GM06990 (cell line): ENCODE data around the gene HOMER3.

Experiments
- DNase-seq: peaks from one replicate; pipeline ENCODE4 v3.0.0-alpha.2; 2011; ENCODE audit not compliant: insufficient read length; ENCODE audit errors: extremely low read depth
- H3K27me3 ChIP-seq: replicated peaks from 2 replicates; pipeline ENCODE4 v1.6.0; 2011; ENCODE audit warnings: low read length; ENCODE audit not compliant: control insufficient read depth, insufficient read depth
- H3K36me3 ChIP-seq: 2 replicates; pipeline ENCODE4 v1.5.1; 2011; ENCODE audit warnings: low read length; ENCODE audit not compliant: control insufficient read depth, insufficient read depth
- H3K4me3 ChIP-seq: replicated peaks from 2 replicates; pipeline ENCODE4 v1.5.1; 2011; ENCODE audit warnings: low read depth, mild to moderate bottlenecking, control low read depth, low read length
- CTCF ChIP-seq: IDR thresholded peaks from 2 replicates; pipeline ENCODE4 v1.5.1; 2011; ENCODE audit warnings: low read length, control low read depth, mild to moderate bottlenecking, inconsistent platforms; ENCODE audit not compliant: insufficient read depth, poor library complexity, severe bottlenecking

The HOMER3 gene

GRCh38 chr19:18984251-18984650 lies 43.2 kb upstream of the HOMER3 start:
- H3K4me3 ChIP-seq, result no peak overlapping the region
- no peak for DNase-seq
- no peaks in the 10 kb centered on the region for H3K36me3 ChIP-seq
- no peak for TF ChIP-seq CTCF
- H3K27me3 ChIP-seq, result peaks cover 2% of the 10 kb centered on the region; the same call in 1 of the 2 replicates

DNA sequence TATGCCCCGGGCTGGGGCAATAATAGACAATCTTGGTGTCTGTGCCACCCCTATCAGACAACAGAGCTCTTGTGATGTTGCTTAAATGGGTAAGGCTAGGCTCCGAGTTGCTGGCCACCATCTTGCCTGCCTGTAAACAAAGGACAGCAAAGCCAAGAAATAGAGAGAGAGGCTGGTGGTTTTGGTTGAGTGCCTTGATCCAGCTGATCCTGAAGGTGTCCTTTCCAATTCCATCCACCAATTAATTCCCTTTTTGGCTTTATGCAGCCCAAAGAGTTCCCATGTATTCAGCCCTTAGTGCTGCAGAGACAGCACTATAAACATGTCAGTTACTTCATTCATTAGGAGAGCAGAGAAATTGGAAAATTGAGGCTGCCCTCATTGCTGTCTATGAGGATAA lies 41.7 kb upstream of the HOMER3 start:
- DNase-seq, result no peak
- Histone ChIP-seq H3K36me3 (no peaks in the 10 kb centered on the region), H3K4me3 (no peak overlapping the region), H3K27me3 (peaks cover 2% of the 10 kb centered on the region; the same call in 1 of the 2 replicates)
- TF ChIP-seq CTCF, result no peak

DNA sequence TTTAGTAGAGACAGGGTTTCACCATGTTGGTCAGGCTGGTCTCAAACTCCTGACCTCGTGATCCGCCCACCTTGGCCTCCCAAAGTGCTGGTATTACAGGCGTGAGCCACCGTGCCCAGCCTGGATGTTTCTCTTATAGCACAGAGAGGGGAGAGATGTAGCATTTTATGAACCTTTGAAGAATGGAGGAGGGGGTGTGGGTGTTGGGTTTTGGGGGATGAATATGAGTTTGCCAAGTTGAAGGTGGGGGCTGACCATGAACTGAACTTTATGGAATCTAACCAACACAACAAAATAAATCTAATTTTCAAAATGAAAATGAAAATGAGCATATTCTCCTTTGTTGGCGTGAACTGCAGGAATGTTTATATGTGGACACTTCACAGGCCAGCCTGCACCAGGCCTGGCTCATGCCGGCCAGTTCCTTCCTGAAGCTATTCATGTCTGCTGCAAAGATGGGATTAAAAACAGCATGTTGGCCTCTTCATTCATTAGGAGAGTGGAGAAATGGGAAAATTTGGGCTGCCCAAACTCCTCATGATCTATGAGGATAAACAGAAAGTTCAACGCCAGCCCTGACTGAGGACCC lies 39.5 kb upstream of the HOMER3 start:
- TF ChIP-seq CTCF, result no peak
- no peak overlapping the region for H3K4me3 ChIP-seq
- H3K27me3 ChIP-seq, result peaks cover 2% of the 10 kb centered on the region; the same call in 1 of the 2 replicates
- H3K36me3 ChIP-seq, result no peaks in the 10 kb centered on the region
- DNase-seq, result no peak

- no peaks in the 10 kb centered on the region for H3K36me3 ChIP-seq
- H3K4me3 ChIP-seq, result no peak overlapping the region
- no peak for TF ChIP-seq CTCF
- no peaks in the 10 kb centered on the region; the same call in 1 of the 2 replicates for H3K27me3 ChIP-seq
- no peak for DNase-seq
Measured at GRCh38 chr19:18978616-18979015, 37.6 kb upstream of the HOMER3 start.

DNA sequence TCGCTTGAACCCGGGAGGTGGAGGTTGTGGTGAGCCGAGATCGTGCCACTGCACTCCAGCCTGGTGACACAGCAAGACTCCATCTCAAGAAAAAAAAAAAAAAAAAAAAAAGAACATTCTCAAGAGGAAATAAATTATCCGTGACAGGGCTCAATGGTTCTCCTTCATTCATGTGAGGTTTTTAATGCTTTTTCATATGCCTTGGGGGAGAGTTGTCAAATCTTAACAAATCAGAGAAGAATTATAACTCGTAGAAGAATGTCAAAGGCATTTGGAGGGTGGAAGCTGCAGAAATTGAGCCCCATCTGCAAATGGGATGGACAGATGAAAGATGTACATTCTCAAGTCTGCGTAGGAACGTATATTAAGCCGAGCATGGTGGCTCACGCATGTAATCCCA lies 34.9 kb upstream of the HOMER3 start:
- DNase-seq, result no peak
- Histone ChIP-seq H3K27me3 (no peaks in the 10 kb centered on the region; the same call in 1 of the 2 replicates), H3K36me3 (no peaks in the 10 kb centered on the region), H3K4me3 (no peak overlapping the region)
- TF ChIP-seq CTCF, result no peak

DNA sequence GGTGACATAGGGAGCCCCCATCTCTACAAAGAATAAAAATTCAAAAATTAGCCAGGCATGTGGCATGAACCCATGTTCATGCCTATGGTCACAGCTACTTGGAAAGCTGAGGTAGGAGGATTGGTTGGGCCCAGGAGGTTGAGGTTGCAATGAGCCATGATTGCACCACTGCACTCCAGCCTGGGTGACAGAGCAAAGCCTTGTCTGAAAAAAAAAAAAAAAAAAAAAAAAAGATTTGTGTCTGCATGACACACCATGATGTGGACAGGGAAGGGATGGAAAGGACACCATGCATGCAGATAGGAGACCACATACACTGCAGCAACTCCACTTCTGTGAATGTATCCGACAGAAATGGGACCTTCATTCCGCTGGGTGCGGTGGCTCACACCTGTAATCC lies 34.0 kb upstream of the HOMER3 start:
- DNase-seq, result no peak
- TF ChIP-seq CTCF, result no peak
- Histone ChIP-seq H3K27me3 (no peaks in the 10 kb centered on the region; the same call in 1 of the 2 replicates), H3K4me3 (no peak overlapping the region), H3K36me3 (no peaks in the 10 kb centered on the region)
